ENCODE data around the gene BBC3.

DNA sequence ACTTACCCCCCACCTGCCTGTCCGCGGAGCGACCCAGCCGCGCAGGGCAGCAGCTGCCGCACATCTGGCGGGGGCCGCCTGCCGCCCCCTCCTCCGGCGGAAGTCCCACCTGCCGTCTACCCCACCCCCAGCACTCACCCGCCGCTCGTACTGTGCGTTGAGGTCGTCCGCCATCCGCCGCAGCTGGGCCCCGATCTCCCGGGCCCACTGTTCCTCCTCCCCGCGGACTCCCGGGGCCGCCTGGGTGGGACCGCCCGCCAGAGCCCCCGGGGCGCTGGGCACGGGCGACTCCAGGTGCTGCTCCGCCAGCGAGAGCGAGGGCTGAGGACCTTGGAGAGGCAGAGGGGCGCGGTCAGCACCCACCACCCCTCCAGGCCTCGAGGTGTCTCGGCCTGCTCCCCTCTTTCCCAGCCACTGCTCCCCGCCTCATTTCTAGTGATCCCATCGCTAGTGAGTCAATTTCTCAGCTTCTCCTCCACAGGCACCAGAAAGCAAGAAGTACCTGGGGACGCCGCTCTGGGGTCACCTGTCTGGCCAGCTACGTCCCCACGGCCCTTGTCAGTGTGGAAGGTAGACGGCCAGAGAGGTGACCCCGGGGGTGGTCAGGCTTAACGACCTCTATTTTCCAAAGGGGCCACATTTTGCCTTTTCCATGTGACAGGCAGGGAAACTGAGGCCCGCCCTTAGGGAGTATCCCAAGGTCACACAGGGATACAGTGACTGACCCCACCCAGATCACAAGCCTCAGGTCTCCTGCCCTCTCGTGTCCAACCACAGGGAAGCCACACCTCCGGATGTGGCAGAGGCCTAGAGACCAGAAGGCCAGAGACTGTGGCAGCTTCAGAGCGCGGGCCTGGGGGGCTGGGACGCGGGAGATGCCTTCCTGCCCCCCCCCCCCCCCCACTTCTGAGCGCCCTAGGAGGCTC lies 4.3 kb downstream of the BBC3 start:
- TF ChIP-seq, protein P1, sequence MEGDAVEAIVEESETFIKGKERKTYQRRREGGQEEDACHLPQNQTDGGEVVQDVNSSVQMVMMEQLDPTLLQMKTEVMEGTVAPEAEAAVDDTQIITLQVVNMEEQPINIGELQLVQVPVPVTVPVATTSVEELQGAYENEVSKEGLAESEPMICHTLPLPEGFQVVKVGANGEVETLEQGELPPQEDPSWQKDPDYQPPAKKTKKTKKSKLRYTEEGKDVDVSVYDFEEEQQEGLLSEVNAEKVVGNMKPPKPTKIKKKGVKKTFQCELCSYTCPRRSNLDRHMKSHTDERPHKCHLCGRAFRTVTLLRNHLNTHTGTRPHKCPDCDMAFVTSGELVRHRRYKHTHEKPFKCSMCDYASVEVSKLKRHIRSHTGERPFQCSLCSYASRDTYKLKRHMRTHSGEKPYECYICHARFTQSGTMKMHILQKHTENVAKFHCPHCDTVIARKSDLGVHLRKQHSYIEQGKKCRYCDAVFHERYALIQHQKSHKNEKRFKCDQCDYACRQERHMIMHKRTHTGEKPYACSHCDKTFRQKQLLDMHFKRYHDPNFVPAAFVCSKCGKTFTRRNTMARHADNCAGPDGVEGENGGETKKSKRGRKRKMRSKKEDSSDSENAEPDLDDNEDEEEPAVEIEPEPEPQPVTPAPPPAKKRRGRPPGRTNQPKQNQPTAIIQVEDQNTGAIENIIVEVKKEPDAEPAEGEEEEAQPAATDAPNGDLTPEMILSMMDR (IDR thresholded peaks at IDR 0.05 in 4 of 5, conservative IDR thresholded peaks at IDR 0.05 in 1 of 5), result peak in 1 of 5 experiments; percentile 23
- TF ChIP-seq POLR2A (IDR thresholded peaks at IDR 0.05), result peak; percentile 82 to 86

Measured in gastrocnemius medialis (tissue), 4 donors.